ENCODE data around the gene MARK3.
A peak's percentile ranks its signal among the peaks of the same experiment; 100 is the strongest.

The MARK3 gene

GRCh38 chr14:103545219-103545914 is 160.2 kb downstream of the MARK3 start:
- H3K36me3 ChIP-seq, result no peaks in the 10 kb centered on the region
- TF ChIP-seq CTCF (IDR thresholded peaks at IDR 0.05; ENCODE audit: low read depth, low read length), result no peak
- H3K4me3 ChIP-seq (ENCODE audit: low read depth, low read length), result no peak overlapping the region
- DNase-seq, result no peak
- H3K27me3 ChIP-seq (ENCODE audit: insufficient read depth, low read depth, severe bottlenecking), result no peaks in the 10 kb centered on the region
- no peaks in the 10 kb centered on the region for H3K9me3 ChIP-seq (ENCODE audit: severe bottlenecking)
- no peak overlapping the region for H3K27ac ChIP-seq

- no peak for TF ChIP-seq CTCF (IDR thresholded peaks at IDR 0.05; ENCODE audit: low read depth, low read length)
- no peak overlapping the region for H3K4me3 ChIP-seq (ENCODE audit: low read depth, low read length)
- DNase-seq, result no peak
- H3K27me3 ChIP-seq (ENCODE audit: insufficient read depth, low read depth, severe bottlenecking), result no peaks in the 10 kb centered on the region
- no peak overlapping the region for H3K27ac ChIP-seq
- H3K9me3 ChIP-seq (ENCODE audit: severe bottlenecking), result no peaks in the 10 kb centered on the region
- no peaks in the 10 kb centered on the region for H3K36me3 ChIP-seq
Measured at GRCh38 chr14:103545915-103546651, 160.9 kb downstream of the MARK3 start.

- no peak overlapping the region for H3K4me3 ChIP-seq (ENCODE audit: low read depth, low read length)
- DNase-seq, result peak; percentile 83
- H3K9me3 ChIP-seq (ENCODE audit: severe bottlenecking), result no peaks in the 10 kb centered on the region
- peak; percentile 89 for TF ChIP-seq CTCF (IDR thresholded peaks at IDR 0.05; ENCODE audit: low read depth, low read length)
- H3K27me3 ChIP-seq (ENCODE audit: insufficient read depth, low read depth, severe bottlenecking), result no peaks in the 10 kb centered on the region
- H3K27ac ChIP-seq, result no peak overlapping the region
- no peaks in the 10 kb centered on the region for H3K36me3 ChIP-seq
Measured at GRCh38 chr14:103546652-103547454, 161.6 kb downstream of the MARK3 start.

- Histone ChIP-seq H3K9me3 (ENCODE audit: severe bottlenecking) (no peaks in the 10 kb centered on the region), H3K27me3 (ENCODE audit: insufficient read depth, low read depth, severe bottlenecking) (no peaks in the 10 kb centered on the region), H3K4me3 (ENCODE audit: low read depth, low read length) (no peak overlapping the region), H3K36me3 (no peaks in the 10 kb centered on the region), H3K27ac (no peak overlapping the region)
- DNase-seq, result no peak
- no peak for TF ChIP-seq CTCF (IDR thresholded peaks at IDR 0.05; ENCODE audit: low read depth, low read length)
Measured at GRCh38 chr14:103547455-103547940, 162.3 kb downstream of the MARK3 start.

- Histone ChIP-seq H3K9me3 (ENCODE audit: severe bottlenecking) (no peaks in the 10 kb centered on the region), H3K27me3 (ENCODE audit: insufficient read depth, low read depth, severe bottlenecking) (no peaks in the 10 kb centered on the region)
Measured at GRCh38 chr14:103547941-103548462, 162.8 kb downstream of the MARK3 start.

More at GRCh38 chr14:103547941-103548462, 162.8 kb downstream of the MARK3 start:
- H3K27ac ChIP-seq, result no peak overlapping the region
- no peak overlapping the region for H3K4me3 ChIP-seq (ENCODE audit: low read depth, low read length)
- no peak for DNase-seq
- no peak for TF ChIP-seq CTCF (IDR thresholded peaks at IDR 0.05; ENCODE audit: low read depth, low read length)
- no peaks in the 10 kb centered on the region for H3K36me3 ChIP-seq
